ENCODE results near the gene AGBL2. TPM values are rescaled to one million over a fixed set of nuclear protein-coding genes. Genes with fewer than 3 reads are reported as not detected.
A peak's percentile ranks its signal among the peaks of the same experiment; 100 is the strongest.

The AGBL2 gene
- total and polyA plus RNA-seq, 9 of the 15 experiments (the other 6 are each of a cell fraction or from before 2014, with no cell fraction given): 0.57 to 6.5 (median 1.3) TPM

- TF ChIP-seq ATF6 (CRISPR knock-in tag; IDR thresholded peaks at IDR 0.05) (no peak), NR2C2 (CRISPR knock-in tag; IDR thresholded peaks at IDR 0.05) (no peak), NR2C2 (tag; IDR thresholded peaks at IDR 0.05) (peak; percentile 75), MGA (IDR thresholded peaks at IDR 0.05) (0 out of 2 replicates have a peak, but pooled peaks have one; percentile 50), SIN3A (IDR thresholded peaks at IDR 0.05; ENCODE audit: borderline replicate concordance in 2 of 2, control insufficient read depth in 1 of 2, low read depth in 2 of 2, low read length in 2 of 2) (no peak), CREB3 (tag; conservative IDR thresholded peaks at IDR 0.05; ENCODE audit: low read depth) (peak; percentile 76), RFX5 (IDR thresholded peaks at IDR 0.05; ENCODE audit: low read depth, low read length) (no peak), LEF1 (IDR thresholded peaks at IDR 0.05) (peak; percentile 56; the same call in 1 of the 2 replicates), FOXP4 (CRISPR knock-in tag; IDR thresholded peaks at IDR 0.05; ENCODE audit: borderline replicate concordance) (no peak), MTA2 (IDR thresholded peaks at IDR 0.05; ENCODE audit: low read depth) (no peak), EP400 (IDR thresholded peaks at IDR 0.05) (peak; percentile 63; the same call in 1 of the 2 replicates)
Observed at GRCh38 chr11:47672283-47672730, 42.9 kb downstream of the AGBL2 start (continued).

Measured in K562 (cell line).